GM21717 (cell line): ENCODE measurements around the gene SMYD5.
"Not testable (repeated sequence)": the region's sequence is repeated elsewhere in the genome, so short reads cannot be mapped to it uniquely, and the experiment has no call there.

ENCODE experiments used
- ATAC-seq: cut with Tn5 transposase; IDR thresholded peaks from one replicate; pipeline ENCODE4 v1.9.1; 2021; ENCODE audit warnings: mild to moderate bottlenecking, moderate library complexity; ENCODE audit not compliant: unreplicated experiment

The SMYD5 gene

GRCh38 chr2:73258913-73259215, 44.8 kb downstream of the SMYD5 start:
- ATAC-seq: no peak

GRCh38 chr2:73259276-73259675, 45.2 kb downstream of the SMYD5 start:
- ATAC-seq: no peak

GRCh38 chr2:73259704-73260337, 45.8 kb downstream of the SMYD5 start:
- ATAC-seq: no peak

GRCh38 chr2:73260338-73260984, 46.4 kb downstream of the SMYD5 start:
- ATAC-seq: no peak

- no peak for ATAC-seq
Measured at GRCh38 chr2:73262108-73262651, 48.1 kb downstream of the SMYD5 start.

- ATAC-seq: not testable (repeated sequence)
Measured at GRCh38 chr2:73262691-73263429, 48.8 kb downstream of the SMYD5 start.

GRCh38 chr2:73263540-73264331, 49.7 kb downstream of the SMYD5 start:
- ATAC-seq: no peak

- ATAC-seq: no peak
Measured at GRCh38 chr2:73264332-73264606, 50.2 kb downstream of the SMYD5 start.

- ATAC-seq: no peak
Measured at GRCh38 chr2:73264783-73265182, 50.7 kb downstream of the SMYD5 start.

- ATAC-seq: no peak
Measured at GRCh38 chr2:73265298-73266060, 51.4 kb downstream of the SMYD5 start.

- no peak for ATAC-seq
Measured at GRCh38 chr2:73266061-73266901, 52.2 kb downstream of the SMYD5 start.

- ATAC-seq: no peak
Measured at GRCh38 chr2:73267008-73267407, 53.0 kb downstream of the SMYD5 start.

- no peak for ATAC-seq
Measured at GRCh38 chr2:73268366-73268829, 54.4 kb downstream of the SMYD5 start.

GRCh38 chr2:73268830-73269685, 55.0 kb downstream of the SMYD5 start:
- ATAC-seq: no peak

GRCh38 chr2:73269686-73270465, 55.8 kb downstream of the SMYD5 start:
- no peak for ATAC-seq

GRCh38 chr2:73272270-73272669, 58.2 kb downstream of the SMYD5 start:
- ATAC-seq: no peak
